ENCODE data around the gene ZP3.
"Not testable (repeated sequence)": the region's sequence is repeated elsewhere in the genome, so short reads cannot be mapped to it uniquely, and the experiment has no call there.

ZP3 gene

DNA sequence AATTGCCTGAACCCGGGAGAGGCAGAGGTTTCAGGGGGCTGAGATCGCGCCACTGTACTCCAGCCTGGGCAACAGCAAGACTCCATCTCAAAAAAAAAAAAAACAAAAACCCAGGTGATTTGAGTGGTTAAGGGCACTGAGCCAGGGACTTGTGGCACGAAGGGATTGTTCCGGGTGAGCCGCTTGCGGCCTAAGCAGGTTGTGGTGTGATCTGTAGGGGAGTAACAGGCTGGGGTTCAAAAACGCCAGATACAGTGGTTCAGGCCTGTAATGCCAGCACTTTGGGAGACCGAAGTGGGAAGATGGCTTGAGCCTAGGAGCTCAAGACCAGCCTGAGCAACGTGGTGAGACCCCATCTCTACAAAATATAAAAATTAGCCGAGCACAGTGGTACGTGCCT is 19.1 kb downstream of the ZP3 start:
- DNase-seq, result peak; percentile 15

DNA sequence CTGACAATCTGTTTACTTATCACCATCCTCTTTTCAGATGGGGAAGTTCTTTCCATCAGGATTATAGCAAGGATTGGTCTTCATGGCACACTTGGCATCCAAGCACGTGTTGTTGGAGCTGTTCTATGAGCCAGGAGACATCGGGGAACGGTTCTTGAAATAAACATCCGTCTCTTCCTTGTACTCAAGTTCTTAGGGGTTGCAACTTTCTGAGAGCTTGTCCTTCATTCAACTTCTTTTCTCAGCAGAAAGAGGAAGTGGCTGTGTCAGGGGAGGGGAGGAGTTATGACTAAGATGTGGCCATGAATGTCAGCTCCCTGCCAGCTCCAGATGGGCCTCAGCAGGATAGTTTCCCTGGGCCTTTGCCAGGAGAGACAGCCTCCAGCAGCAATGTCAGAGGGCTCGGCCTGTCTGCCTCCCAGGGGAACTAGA is 20.8 kb downstream of the ZP3 start:
- peak; percentile 26 for DNase-seq

DNA sequence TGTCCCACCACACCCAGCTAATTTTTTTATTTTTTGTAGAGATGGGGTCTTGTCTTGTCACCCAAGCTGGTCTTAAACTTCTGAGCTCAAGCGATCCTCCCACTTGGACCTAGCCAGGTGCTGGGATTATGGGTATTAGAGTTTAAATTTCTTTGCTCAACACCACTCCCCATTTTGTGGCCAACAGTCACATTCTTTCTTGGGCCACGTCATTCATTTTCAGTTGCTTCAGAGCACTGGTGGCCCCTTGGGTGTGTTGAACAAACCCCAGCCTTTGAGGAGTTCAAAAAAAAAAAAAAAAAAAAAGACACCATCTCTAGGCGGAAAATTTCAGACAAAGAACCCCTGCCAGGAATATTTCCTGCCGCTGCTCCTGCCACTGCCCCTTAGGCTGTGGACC is 32.3 kb downstream of the ZP3 start:
- not testable (repeated sequence) for DNase-seq

DNA sequence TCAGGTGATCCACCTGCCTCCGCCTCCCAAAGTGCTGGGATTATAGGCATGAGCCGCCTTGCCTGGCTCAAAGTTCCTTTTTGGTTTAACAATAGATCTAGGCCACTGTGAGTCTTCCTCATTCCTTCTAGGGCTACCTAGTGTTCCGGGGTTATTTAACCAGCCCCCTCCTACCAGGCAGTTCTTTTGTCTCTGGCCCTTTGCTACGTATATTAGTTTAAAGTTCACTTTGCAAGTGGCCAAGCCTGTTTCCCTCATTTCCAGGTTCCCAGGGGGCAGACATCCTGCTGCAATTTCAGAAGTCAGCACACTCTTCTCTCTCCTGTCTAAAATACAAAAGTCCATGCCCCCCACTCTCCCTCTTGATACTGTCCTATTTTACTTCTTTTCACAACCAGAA is 33.8 kb downstream of the ZP3 start:
- not testable (repeated sequence) for DNase-seq

DNA sequence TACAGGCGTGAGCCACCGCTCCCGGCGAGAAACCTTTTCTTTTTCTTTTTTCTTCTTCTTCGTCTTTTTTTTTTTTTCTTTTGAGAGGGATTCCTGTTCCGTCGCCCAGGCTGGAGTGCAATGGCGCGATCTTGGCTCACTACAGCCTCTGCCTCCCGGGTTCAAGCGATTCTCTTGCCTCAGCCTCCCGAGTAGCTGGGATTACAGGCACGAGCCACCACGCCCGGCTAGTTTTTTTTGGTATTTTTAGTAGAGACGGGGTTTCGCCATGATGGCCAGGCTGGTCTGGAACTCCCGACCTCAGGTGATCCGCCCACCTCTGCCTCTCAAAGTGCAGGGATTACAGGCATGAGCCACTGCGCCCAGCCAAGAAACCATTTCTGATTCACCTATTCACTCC is 36.0 kb downstream of the ZP3 start:
- not testable (repeated sequence) for DNase-seq

DNA sequence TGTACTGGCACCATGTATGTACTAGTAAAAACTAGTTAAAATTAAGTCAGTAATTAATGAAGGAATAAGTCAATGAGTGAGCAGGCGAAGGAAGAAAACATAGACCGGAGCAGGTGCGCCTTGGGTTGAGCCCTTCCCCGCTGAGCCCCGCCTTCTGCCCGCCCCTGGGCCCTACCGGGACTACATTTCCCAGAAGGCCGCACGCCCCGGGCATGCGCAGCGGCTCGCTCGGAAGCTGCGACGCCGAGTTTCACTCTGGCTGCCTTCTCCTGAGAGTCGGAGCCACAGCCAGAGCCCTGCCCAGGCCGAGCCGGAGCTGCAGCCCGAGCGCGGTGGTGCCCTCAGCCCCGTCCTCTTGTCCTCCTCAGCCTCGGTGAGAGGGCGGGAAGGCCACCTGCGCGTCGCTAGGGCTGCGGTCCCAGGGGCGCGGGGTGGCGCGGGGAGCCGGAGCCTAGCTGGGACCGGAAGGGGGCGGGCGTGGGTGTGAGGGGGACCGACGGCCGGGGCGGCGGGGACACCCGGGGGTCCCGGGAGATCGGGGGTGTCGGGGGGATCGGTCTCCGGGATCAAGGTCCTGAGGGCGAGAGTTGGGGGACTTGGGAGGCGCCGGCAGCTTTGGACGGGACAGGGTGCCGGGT is 36.8 kb downstream of the ZP3 start, which contains the start of gene DTX2:
TSS of gene DTX2 (plus strand) at position 246 of the 638 bp plus-strand sequence. CDS start 18,801 bp downstream, outside the sequence.
- DNase-seq, result peak; percentile 22

DNA sequence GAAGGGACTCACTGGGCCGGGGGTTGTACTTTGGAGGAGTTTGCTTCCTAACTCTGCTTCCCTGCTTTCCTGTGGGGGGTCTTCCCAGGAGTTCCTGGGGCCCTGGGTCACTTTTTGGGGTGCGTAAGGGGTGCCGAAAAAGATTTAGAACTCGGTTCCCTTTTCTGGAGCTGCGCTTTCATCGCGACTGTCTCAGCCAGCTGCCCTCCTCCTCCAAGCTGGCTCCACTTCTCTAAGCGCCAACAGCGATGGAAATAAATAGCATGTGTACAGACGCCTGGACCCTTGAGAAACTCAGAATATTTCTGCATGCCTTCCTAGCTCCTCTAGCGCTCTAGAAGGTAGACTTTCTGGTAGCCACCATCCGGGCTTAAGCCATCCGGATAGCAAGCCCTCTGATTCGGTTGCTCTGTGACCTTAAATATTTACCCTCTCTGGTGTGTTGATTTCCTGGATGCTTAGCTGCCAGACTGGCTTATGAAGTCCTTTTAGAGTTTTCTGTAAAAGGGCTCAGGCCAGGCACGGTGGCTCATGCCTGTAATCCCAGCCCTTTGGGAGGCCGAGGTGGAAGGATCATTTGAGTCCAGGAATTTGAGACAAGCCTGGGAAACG is 37.6 kb downstream of the ZP3 start:
- not testable (repeated sequence) for DNase-seq

DNA sequence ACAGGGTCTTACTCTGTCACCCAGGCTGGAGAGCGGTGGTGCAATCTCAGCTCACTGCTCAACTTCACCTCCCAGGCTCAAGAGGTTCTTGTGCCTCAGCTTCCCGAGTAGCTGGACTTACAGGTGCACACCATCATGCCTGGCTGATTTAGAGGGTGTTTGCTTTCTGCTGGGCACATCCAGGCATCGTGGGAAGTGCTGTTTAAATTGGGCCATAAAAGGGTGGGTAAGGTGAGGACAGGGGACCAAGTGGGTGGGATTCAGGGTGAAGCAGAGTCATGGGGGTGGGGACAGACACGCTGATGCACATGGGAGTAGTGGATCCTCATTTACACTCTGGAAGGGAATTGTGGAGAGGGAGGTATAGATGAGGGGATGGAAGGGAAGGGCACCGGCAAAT is 40.2 kb downstream of the ZP3 start:
- DNase-seq, result not testable (repeated sequence)

DNA sequence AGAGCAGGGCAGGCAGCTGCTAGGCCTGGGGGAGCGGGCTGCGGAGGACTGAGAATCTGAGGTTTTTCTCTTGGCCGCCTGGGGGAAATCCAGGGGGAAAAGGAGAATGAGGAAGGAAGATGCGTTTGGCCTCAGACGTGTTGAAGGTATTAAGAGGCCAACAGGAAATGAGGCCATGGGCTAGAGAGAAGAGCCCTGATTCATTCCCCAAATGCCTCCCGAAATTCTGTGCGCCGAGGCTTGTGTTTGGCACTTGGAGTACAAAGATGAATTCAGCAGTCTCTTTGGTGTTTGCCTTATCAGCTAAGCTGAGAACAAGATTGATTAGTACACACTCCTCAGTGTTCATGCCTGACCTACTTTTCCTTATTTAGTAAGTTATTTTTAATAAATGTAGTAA is 41.2 kb downstream of the ZP3 start:
- DNase-seq, result not testable (repeated sequence)

DNA sequence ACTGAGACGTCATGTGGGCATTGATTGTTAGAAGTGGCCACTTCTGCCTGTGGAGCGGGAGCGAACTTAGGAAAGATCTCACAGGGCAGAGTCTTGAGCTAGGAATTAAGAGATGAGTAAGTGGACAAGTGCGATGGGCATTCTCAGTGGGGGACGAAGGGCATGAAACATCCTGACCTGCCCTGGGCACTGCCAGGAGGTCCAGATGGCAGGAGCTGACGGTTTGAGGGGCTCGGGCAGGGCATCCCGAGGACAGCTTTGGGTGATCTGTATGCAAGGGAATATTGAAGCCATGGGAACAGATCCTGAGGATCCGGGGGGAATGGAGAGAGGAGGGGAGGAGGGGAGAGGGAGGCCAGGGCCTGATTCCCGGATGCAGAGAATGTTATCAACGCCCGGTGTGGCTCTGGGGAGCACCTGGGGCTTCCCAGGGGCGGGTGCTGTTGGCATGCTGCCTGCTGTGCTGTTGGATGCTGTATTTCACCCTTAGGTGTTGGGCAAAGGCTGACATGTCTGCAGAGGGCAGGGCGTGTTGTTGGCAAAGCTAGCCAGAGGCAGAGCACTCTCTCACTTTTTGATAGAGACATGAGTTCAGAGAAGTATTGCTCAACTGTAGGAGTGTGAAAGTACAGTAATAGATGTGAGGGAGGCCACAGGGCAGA is 43.1 kb downstream of the ZP3 start:
- DNase-seq, result not testable (repeated sequence)

DNA sequence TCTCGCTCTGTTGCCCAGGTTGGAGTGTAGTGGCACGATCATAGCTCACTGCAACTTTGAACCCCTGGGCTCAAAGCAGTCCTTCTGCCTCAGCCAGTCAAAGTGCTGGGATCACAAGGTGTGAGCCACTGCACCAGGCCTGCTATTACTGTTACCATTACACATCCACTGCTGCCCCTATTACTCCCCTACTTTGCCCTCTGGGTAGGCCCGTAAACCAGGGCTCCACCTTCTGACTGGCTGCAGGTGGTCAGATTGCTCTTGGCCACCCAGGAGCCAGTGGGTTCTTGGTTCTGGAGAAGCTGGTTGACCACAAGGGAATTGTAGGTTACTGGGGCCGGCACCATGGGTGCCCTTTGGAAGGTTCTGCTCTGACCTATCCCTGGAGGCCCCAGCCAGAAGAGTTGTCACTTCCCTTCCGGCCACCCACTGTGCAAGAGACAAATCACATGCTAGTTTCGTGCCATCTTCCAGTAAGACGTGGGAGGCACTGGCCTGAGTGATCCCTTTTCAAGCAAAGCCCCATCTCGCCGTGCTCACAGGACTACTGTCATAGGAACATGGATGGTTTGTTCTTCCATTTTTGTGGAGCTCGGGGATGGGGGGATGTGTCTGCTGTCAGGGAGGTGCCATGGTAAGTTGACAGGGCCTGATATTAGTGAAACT is 46.9 kb downstream of the ZP3 start:
- DNase-seq, result not testable (repeated sequence)

DNA sequence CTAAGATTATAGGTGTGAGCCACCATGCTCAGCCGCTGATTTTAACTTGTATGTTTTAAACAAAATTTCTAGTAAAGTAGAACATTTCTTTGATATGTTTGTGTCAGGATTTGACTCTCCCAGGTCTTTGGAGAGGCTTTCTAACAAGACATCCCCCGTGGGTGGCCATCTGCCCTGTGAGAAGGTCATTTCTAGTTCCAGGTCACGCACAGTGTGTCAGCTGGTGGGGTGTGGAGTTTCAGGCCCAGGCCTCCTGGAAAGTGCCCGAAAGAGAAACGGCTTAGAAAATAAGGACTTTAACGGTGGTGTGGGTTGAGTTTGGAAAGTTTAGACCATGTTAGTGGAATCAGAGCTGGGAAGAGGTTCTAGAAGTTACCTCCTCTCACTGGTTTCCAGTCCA is 48.3 kb downstream of the ZP3 start:
- DNase-seq, result not testable (repeated sequence)

DNA sequence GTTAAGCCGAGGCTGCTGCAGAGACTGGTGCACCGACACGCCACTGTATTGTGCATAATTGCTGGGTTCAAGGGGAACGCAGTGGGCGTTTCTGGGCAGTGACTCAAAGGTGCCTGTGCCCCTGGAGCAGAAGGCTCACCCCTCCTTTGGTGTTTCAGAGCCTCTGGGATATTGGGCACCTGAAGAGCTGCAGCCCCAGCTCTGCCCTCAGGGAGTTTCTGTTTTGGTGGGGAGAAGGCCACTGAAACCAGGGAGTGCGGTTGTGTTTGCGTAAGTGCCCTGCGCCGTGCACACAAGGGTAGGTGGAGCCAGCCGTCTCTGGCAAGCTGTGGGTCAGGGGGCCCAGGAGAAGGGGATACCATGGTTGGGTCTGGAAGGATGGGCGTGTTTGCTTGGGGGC is 51.5 kb downstream of the ZP3 start:
- DNase-seq, result not testable (repeated sequence)

DNA sequence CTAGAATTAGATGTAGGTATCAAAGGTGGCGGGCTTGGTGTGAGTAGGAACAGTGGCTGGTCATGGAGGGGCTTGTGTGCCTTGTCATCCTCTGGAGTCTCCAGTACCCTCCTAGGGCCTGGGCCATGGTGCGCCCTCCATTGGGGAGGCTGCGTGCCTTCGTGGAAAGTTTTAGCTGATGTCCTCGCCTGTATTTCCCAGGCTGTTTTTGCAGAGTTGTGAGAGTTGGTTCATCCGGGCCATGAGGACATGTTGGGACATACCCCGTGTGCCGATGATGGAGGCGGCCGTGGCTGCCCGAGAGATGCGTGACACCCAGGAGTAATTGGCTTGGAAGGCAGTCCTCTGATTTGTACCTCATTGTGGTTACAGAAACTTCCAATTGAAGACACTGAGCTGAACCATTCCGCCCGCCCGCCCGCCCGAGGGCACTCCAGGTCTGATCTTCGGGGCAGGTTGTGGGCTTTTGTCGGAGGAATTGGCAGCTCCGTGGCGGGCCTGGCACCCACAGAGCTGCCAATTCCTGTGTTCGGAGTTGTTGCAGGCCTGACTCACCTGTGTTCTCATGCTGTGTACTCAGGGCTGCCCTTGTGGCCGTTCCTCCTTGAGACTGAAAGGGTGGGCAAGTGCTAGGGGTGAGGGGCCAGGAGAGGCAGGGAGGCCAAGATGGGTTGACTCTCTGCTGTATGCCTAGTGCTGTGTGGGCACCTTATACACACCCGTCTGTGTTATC is 52.2 kb downstream of the ZP3 start:
- DNase-seq, result not testable (repeated sequence)

DNA sequence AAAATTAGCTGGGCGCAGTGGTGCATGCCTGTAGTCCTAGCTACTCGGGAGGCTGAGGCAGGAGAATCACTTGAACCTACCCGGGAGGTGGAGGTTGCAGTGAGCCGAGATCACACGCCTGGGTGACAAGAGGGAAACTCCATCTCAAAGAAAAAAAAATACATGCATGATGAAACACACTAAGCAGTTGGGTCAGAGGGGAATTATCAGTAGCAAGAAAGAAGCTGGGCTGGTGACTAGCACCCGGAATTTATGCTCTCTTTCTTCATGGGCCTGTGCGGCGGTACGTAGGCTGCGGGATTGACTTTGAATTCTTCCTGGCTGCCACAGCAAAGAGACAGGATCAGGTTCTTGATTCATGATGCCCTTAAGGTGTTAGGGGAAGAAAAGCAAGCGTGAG is 54.9 kb downstream of the ZP3 start:
- not testable (repeated sequence) for DNase-seq

DNA sequence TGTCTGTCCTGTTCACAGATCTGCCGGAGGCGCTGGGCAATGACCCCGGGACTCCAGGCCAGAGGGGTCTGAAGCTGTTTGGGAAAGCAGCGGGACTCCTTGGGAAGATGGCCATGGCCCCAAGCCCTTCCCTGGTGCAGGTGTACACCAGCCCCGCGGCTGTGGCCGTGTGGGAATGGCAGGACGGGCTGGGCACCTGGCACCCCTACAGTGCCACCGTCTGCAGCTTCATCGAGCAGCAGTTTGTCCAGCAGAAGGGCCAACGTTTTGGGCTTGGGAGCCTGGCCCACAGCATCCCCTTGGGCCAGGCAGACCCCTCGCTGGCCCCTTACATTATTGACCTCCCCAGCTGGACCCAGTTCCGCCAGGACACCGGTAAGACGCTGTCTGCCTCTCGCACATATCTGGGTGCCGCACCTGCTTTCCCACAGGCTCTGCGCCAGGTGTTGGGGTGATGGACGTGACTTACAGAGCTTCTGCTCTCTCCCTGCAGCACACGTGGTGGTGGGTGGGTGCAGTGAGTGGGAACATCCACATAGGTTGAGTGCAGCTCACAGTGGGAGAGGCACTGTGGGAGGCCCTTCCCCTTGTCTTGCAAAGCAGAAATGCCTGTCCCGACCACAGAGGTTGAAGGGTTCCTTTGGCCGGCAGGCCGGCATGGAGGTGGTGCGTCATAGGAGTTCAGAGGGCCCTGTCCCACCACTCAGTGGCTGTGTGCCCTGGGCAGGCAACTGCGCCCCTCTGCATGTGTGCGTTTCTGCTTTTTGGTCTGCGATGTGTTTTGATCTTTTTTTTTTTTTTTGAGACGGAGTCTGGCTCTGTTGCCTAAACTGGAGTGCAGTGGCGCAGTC is 55.9 kb downstream of the ZP3 start:
- not testable (repeated sequence) for DNase-seq

DNA sequence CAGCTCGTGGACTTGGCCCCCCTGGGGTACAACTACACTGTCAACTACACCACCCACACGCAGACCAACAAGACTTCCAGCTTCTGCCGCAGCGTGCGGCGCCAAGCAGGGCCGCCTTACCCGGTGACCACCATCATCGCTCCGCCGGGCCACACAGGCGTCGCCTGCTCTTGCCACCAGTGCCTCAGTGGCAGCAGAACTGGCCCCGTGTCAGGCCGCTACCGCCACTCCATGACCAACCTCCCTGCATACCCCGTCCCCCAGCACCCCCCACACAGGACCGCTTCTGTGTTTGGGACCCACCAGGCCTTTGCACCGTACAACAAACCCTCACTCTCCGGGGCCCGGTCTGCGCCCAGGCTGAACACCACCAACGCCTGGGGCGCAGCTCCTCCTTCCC is 57.9 kb downstream of the ZP3 start:
- not testable (repeated sequence) for DNase-seq

DNA sequence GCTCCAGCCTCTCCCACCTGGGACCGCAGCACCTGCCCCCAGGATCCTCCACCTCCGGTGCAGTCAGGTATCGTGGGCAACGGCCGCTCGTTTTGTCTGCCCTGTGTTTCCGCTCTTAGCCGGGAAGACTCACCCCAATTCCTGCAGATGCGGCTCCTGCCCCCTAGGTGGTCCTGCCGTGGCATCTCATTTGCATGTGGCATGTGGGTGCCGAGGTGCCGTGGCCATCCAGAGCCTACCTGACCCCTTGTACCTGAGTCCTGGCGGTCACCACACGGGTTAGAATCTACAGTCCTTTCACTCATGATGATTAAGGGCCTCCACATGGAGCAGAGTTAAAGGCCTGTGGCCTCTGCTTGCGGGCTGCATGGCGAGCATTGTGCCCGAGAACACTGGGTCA is 58.3 kb downstream of the ZP3 start:
- not testable (repeated sequence) for DNase-seq

DNA sequence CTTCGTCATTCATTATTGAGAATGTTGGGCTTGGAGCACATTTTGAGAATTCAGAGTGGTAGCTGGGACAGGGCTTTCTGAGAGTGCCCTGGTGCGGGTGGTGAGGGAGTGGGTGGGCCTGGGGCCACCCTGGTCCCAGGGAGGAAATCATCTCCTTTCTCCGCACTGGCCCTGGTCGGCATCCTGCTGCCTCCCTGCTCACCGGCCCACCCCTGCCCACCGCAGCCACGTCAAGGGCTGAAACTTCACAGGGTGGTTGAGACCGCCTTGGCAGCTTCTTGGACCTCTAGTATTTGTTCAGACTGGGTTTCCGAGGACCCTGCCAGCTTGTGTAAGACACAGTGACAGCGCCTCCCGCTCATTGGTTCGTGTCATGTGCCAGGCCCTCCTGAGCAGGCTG is 59.7 kb downstream of the ZP3 start:
- not testable (repeated sequence) for DNase-seq

DNA sequence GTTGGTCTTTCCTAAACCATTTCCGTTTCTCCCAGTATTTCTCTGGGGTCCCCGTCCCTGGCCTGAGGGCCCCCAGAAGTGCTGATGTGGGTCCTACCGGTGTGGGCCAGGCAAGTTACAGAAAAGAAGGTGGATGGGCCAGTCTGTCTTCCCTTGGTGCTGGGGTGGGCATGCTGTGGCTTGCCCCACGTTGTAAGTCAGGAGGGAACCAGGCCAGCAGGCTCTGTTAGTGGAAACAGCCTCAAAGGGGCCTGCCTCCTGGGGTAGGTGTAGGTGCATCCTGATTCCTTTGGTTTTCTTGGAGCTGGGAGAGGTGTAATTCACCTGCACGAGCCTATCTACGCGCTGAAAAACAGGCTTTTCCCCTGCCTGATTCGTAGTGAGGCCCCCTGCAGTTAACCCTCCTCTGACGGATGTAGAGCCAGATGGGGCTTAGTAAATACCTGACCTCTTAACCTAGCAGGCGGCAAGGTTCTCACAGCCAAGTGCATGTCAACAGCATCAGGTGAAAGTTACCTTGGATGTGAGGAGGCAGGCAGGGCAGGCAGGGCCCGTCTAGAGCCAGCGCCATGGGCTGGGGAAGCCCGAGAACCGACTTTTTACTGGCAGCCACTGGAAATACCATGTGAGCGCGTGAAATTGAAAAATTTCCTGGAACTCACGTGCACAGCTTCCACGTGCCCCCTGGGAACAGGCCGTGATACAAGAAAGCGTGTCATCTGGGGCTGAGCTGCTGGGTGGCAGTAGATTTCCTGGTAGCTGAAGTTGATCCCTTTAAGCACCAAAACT is 61.3 kb downstream of the ZP3 start:
- not testable (repeated sequence) for DNase-seq

DNA sequence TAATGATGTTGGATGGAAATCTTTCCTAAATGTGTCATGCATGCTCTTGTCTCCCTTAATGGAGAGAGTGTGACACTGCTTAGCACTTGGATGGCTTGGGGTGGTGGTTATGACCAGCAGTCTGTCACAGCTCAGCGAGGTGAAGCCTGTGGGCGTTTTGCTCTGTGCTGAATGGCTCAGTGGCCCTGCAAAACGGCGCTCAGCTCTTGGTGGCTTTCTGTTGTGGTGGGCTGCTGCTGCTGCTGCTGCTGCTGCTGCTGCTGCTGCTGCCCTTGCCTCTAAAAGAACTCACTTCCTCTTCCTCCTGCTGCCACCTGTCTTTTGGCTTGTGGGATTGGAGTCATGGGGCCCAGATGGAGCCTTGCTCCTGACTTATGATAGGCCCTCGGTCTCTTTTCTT is 61.9 kb downstream of the ZP3 start:
- DNase-seq, result peak; percentile 47

Data from activated CD4-positive, alpha-beta T cell treated with anti-CD3 and anti-CD28 coated beads for 48 hours (primary cell).